Adrenal gland (tissue), 12 donors: ENCODE results near the gene ERC2. TPM values are rescaled to one million over a fixed set of nuclear protein-coding genes. Genes with fewer than 3 reads are reported as not detected.
A peak's percentile ranks its signal among the peaks of the same experiment; 100 is the strongest.

Source experiments
- DNase-seq, 7 donors: peaks; one replicate each; pipeline ENCODE4 v3.0.0-alpha.2; 2019 to 2020
- H3K27ac ChIP-seq, 5 donors: fragments of 200-600 bp; sonication (generic) in 4 of 5; 1 replicate in 3 of 5; 2 replicates in 2 of 5; pipeline versions ENCODE4 v1.5.1 to v1.8.0; 2016 to 2020; ENCODE audit warnings: mild to moderate bottlenecking in 1 of 5
- H3K27me3 ChIP-seq: fragments of 200-600 bp; 2 replicates; pipeline ENCODE4 v1.8.0; 2021
- H3K36me3 ChIP-seq, 2 donors: fragments of 200-600 bp; replicated peaks in 1 of 2; 1 replicate in 1 of 2; 2 replicates in 1 of 2; pipeline versions ENCODE4 v1.5.1 to v1.8.0; 2018 to 2022
- H3K4me1 ChIP-seq, 2 donors: fragments of 200-600 bp; replicated peaks in 1 of 2; 1 replicate in 1 of 2; 2 replicates in 1 of 2; pipeline versions ENCODE4 v1.5.1 to v1.8.0; 2018 to 2021
- H3K4me3 ChIP-seq, 4 donors: fragments of 200-600 bp; sonication (generic) in 3 of 4; one replicate each; pipeline ENCODE4 v1.5.1; 2016 to 2018
- H3K9me3 ChIP-seq, 3 donors: fragments of 200-600 bp; sonication (generic) in 1 of 3; replicated peaks in 1 of 3; 1 replicate in 2 of 3; 2 replicates in 1 of 3; pipeline versions ENCODE4 v1.5.1 to v1.8.0; 2016 to 2021
- CTCF ChIP-seq, 6 experiments: fragments of 450-650 bp in 4 of 6; fragments of 200-600 bp in 2 of 6; sonication (generic) in 1 of 6; IDR thresholded peaks; 1 replicate in 5 of 6; 2 replicates in 1 of 6; pipeline versions ENCODE4 v1.5.1 to v1.8.0; 2016 to 2021; ENCODE audit warnings: antibody characterized with exemption in 6 of 6, mild to moderate bottlenecking in 2 of 6, moderate library complexity in 1 of 6
- POLR2A ChIP-seq, 2 donors: fragments of 450-650 bp; IDR thresholded peaks; one replicate each; pipeline ENCODE4 v1.6.1; 2017; ENCODE audit warnings: antibody characterized with exemption in 2 of 2, mild to moderate bottlenecking in 2 of 2, moderate library complexity in 1 of 2
- WGBS, 4 donors: extraction: QIAGEN DNeasy Blood & Tissue Kit in 2 of 4; methylation state at CpG; one replicate each; pipeline versions ENCODE4 v1.1.5 to v1.1.7; 2013 to 2017; 5-methylcytosine and 5-hydroxymethylcytosine counted together
- intact Hi-C, 2 donors: fragments of 100-400 bp; cut with DNase I; formaldehyde crosslinking; loops; one replicate each; pipeline versions ENCODE4 v1.14.1 to v1.15.0; 2022 to 2023
- polyA plus RNA-seq, 3 donors: library from polyadenylated mRNA; stranded (reverse); fragments of 200-250 nt in 2 of 3; fragments of 350-450 nt in 1 of 3; fragmentation: Illumina TruSeq in 1 of 3; extraction: RNeasy Lipid Tissue Mini Kit (QIAGEN cat#74804) in 1 of 3; gene quantifications; one replicate each; pipeline ENCODE4 v1.2.3, GENCODE V29; 2013 to 2014
- total RNA-seq, 9 donors: library from RNA; depleted of rRNA in 4 of 9; stranded (reverse); fragments of >200 nt in 4 of 9; fragments of 120-200 nt in 1 of 9; fragmentation: NEBNext Ultra II Directional in 1 of 9; extraction: Animal tissue kit (Norgen Biotek cat#: 25700) in 1 of 9; gene quantifications; one replicate each; pipeline versions ENCODE4 v1.1.0 to v1.2.4, GENCODE V29; 2013 to 2023
- donor health status: healthy with polysubstance abuse.
- donor health status: Bipolar disorder and iron deficiency.
- donor health status: DM: yes; HTN: yes; CAD: no.
- donor health status: DM: no; HTN: no; CAD: no.
- donor health status: DM: no; HTN: no; CAD: no.
- donor health status: DM: yes; HTN: yes; CAD: no.

Gene ERC2
- total and polyA plus RNA-seq, 12 donors: 0.47 to 5.8 (median 1.5) TPM

- no peak overlapping the region for H3K27ac ChIP-seq
- H3K36me3 ChIP-seq: no peaks in the 10 kb centered on the region
- 0 to 2% (median 1%) methylated on average over 6 to 28 of the region's 28 CpGs for WGBS, 4 donors
- H3K9me3 ChIP-seq: no peaks in the 10 kb centered on the region
- H3K27me3 ChIP-seq: peaks cover 5% of the 10 kb centered on the region
- peak in 2 of 7 donors; percentile 12 to 16 for DNase-seq
- peaks cover 4 to 7% of the 10 kb centered on the region in 2 donors for H3K4me1 ChIP-seq
- intact Hi-C loops: no loop called here
- peak overlapping the region in 2 of 4 donors; percentile 43 to 63 for H3K4me3 ChIP-seq
- TF ChIP-seq CTCF (IDR thresholded peaks at IDR 0.05): no peak
- no peak for TF ChIP-seq POLR2A (IDR thresholded peaks at IDR 0.05)
Measured at GRCh38 chr3:56467801-56468183, 475 bp downstream of the ERC2 start.

GRCh38 chr3:56467108-56467507, 1.2 kb downstream of the ERC2 start:
- H3K4me1 ChIP-seq: peaks cover 4 to 7% of the 10 kb centered on the region in 2 donors
- no peaks in the 10 kb centered on the region for H3K36me3 ChIP-seq
- TF ChIP-seq CTCF (IDR thresholded peaks at IDR 0.05) (no peak), POLR2A (IDR thresholded peaks at IDR 0.05) (no peak)
- no peaks in the 10 kb centered on the region for H3K9me3 ChIP-seq
- H3K4me3 ChIP-seq: peak overlapping the region in 3 of 4 donors; percentile 5 to 63 (median 43)
- WGBS, 4 donors: 1 to 10% (median 2%) methylated on average over 7 to 14 of the region's 14 CpGs
- peak; percentile 71 to 92 (median 87) for DNase-seq
- intact Hi-C loops: no loop called here
- H3K27ac ChIP-seq: no peak overlapping the region
- peaks cover 5% of the 10 kb centered on the region for H3K27me3 ChIP-seq

- Histone ChIP-seq H3K4me3 (no peak overlapping the region), H3K27me3 (no peaks in the 10 kb centered on the region), H3K36me3 (no peaks in the 10 kb centered on the region), H3K9me3 (no peaks in the 10 kb centered on the region), H3K27ac (no peak overlapping the region), H3K4me1 (no peaks in the 10 kb centered on the region)
- WGBS, 4 donors: 67 to 80% (median 73%) methylated on average over 3 of the region's 3 CpGs
- DNase-seq: no peak
- intact Hi-C loops: no loop called here
- TF ChIP-seq POLR2A (IDR thresholded peaks at IDR 0.05) (no peak), CTCF (IDR thresholded peaks at IDR 0.05) (no peak)
Measured at GRCh38 chr3:56459719-56460118, 8.5 kb downstream of the ERC2 start.

- DNase-seq: no peak
- Histone ChIP-seq H3K4me1 (no peaks in the 10 kb centered on the region), H3K9me3 (no peaks in the 10 kb centered on the region), H3K4me3 (no peak overlapping the region), H3K27me3 (no peaks in the 10 kb centered on the region), H3K27ac (no peak overlapping the region), H3K36me3 (no peaks in the 10 kb centered on the region)
- TF ChIP-seq POLR2A (IDR thresholded peaks at IDR 0.05) (no peak), CTCF (IDR thresholded peaks at IDR 0.05) (no peak)
- whole genome bisulfite sequencing, 4 donors: 29 to 80% (median 61%) methylated on average over 1 of the region's 1 CpG
- intact Hi-C loops: no loop called here
Measured at GRCh38 chr3:56459104-56459496, 9.2 kb downstream of the ERC2 start.
